VCaP (cell line): ENCODE measurements around the gene COL4A6.

Experiments
- H3K27ac ChIP-seq: fragments of 450-650 bp; 2 replicates; pipeline ENCODE4 v1.5.1; 2017
- TF ChIP-seq, protein P1 (sequence below): fragments of 450-650 bp; conservative IDR thresholded peaks from 2 replicates; pipeline ENCODE4 v1.5.1; 2017; ENCODE audit warnings: mild to moderate bottlenecking, moderate library complexity

Gene COL4A6

GRCh38 chrX:108348525-108348924 lies 89.7 kb downstream of the COL4A6 start:
- TF ChIP-seq, protein P1, sequence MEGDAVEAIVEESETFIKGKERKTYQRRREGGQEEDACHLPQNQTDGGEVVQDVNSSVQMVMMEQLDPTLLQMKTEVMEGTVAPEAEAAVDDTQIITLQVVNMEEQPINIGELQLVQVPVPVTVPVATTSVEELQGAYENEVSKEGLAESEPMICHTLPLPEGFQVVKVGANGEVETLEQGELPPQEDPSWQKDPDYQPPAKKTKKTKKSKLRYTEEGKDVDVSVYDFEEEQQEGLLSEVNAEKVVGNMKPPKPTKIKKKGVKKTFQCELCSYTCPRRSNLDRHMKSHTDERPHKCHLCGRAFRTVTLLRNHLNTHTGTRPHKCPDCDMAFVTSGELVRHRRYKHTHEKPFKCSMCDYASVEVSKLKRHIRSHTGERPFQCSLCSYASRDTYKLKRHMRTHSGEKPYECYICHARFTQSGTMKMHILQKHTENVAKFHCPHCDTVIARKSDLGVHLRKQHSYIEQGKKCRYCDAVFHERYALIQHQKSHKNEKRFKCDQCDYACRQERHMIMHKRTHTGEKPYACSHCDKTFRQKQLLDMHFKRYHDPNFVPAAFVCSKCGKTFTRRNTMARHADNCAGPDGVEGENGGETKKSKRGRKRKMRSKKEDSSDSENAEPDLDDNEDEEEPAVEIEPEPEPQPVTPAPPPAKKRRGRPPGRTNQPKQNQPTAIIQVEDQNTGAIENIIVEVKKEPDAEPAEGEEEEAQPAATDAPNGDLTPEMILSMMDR: no peak
- no peak overlapping the region for H3K27ac ChIP-seq

GRCh38 chrX:108347800-108348199 lies 90.4 kb downstream of the COL4A6 start:
- TF ChIP-seq, protein P1: no peak
- no peak overlapping the region for H3K27ac ChIP-seq

- H3K27ac ChIP-seq: no peak overlapping the region
- TF ChIP-seq, protein P1: no peak
These were observed 94.0 kb downstream of the COL4A6 start for GRCh38 chrX:108344216-108344615.

GRCh38 chrX:108341947-108342346 lies 96.3 kb downstream of the COL4A6 start:
- H3K27ac ChIP-seq: no peak overlapping the region
- TF ChIP-seq, protein P1: no peak

DNA sequence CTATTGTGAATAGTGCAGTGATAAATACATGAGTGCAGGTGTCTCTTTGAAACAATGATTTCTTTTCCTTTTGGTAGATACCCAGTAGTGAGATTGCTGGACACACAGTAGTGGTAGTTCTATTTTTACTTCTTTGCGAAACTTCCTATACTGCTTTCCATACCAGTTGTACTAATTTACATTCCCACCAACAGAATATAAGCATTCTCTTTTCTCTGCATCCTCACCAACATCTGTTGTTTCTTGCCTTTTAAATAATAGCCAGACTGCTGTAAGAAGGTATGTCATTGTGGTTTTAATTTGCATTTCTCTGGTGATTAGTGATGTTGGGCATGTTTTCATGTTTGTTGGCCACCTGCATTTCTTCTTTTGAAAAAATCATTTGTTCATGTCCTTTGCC lies 105.9 kb downstream of the COL4A6 start:
- H3K27ac ChIP-seq: no peak overlapping the region
- TF ChIP-seq, protein P1: no peak

GRCh38 chrX:108331126-108331909 lies 106.9 kb downstream of the COL4A6 start:
- TF ChIP-seq, protein P1: no peak
- H3K27ac ChIP-seq: no peak overlapping the region

- TF ChIP-seq, protein P1: no peak
These were observed 114.5 kb downstream of the COL4A6 start for GRCh38 chrX:108323751-108324150.

More at GRCh38 chrX:108323751-108324150, 114.5 kb downstream of the COL4A6 start:
- no peak overlapping the region for H3K27ac ChIP-seq
